Measurements from ENCODE around the gene TDG.
"Not testable (repeated sequence)": the region's sequence is repeated elsewhere in the genome, so short reads cannot be mapped to it uniquely, and the experiment has no call there.

The TDG gene

GRCh38 chr12:104022786-104023185, 57.1 kb downstream of the TDG start:
- H3K4me3 ChIP-seq (ENCODE audit: low read length): no peak overlapping the region
- no peak for TF ChIP-seq ZNF274 (IDR thresholded peaks at IDR 0.05; ENCODE audit: low read depth, low read length)

GRCh38 chr12:104023710-104024109, 58.0 kb downstream of the TDG start:
- no peak for TF ChIP-seq ZNF274 (IDR thresholded peaks at IDR 0.05; ENCODE audit: low read depth, low read length)

GRCh38 chr12:104024348-104024747, 58.7 kb downstream of the TDG start:
- H3K4me3 ChIP-seq (ENCODE audit: low read length): no peak overlapping the region
- TF ChIP-seq ZNF274 (IDR thresholded peaks at IDR 0.05; ENCODE audit: low read depth, low read length): no peak

More at GRCh38 chr12:104023710-104024109, 58.0 kb downstream of the TDG start:
- H3K4me3 ChIP-seq (ENCODE audit: low read length): no peak overlapping the region

GRCh38 chr12:104025771-104026170, 60.1 kb downstream of the TDG start:
- TF ChIP-seq ZNF274 (IDR thresholded peaks at IDR 0.05; ENCODE audit: low read depth, low read length): no peak
- no peak overlapping the region for H3K4me3 ChIP-seq (ENCODE audit: low read length)

- H3K4me3 ChIP-seq (ENCODE audit: low read length): no peak overlapping the region
- TF ChIP-seq ZNF274 (IDR thresholded peaks at IDR 0.05; ENCODE audit: low read depth, low read length): no peak
These were observed 61.3 kb downstream of the TDG start for GRCh38 chr12:104026841-104027599.

- not testable (repeated sequence) for H3K4me3 ChIP-seq (ENCODE audit: low read length)
These were observed 64.9 kb downstream of the TDG start for GRCh38 chr12:104030596-104030995.

GRCh38 chr12:104036143-104036542, 70.5 kb downstream of the TDG start:
- H3K4me3 ChIP-seq (ENCODE audit: low read length): not testable (repeated sequence)

Data from GM08714 (cell line).